Body of pancreas (tissue), 4 donors: ENCODE measurements around the gene ADCY10.
"Not testable (repeated sequence)": the region's sequence is repeated elsewhere in the genome, so short reads cannot be mapped to it uniquely, and the experiment has no call there.

ENCODE experiments used
- CTCF ChIP-seq, 7 experiments: fragments of 450-650 bp in 4 of 7; fragments of 200-600 bp in 3 of 7; sonication (generic) in 3 of 7; IDR thresholded peaks; one replicate each; pipeline ENCODE4 v1.5.1; 2016 to 2019; ENCODE audit warnings: antibody characterized with exemption in 7 of 7
- POLR2A ChIP-seq, 3 donors: fragments of 450-650 bp; IDR thresholded peaks; one replicate each; pipeline ENCODE4 v1.6.1; 2016; ENCODE audit warnings: antibody characterized with exemption in 3 of 3, mild to moderate bottlenecking in 2 of 3

- not testable (repeated sequence) for TF ChIP-seq CTCF, POLR2A (IDR thresholded peaks at IDR 0.05)
Measured at GRCh38 chr1:167863191-167863920, 50.6 kb downstream of the ADCY10 start.
